ENCODE results near the gene LRRC3.
"Not testable (repeated sequence)": the region's sequence is repeated elsewhere in the genome, so short reads cannot be mapped to it uniquely, and the experiment has no call there.

DNA sequence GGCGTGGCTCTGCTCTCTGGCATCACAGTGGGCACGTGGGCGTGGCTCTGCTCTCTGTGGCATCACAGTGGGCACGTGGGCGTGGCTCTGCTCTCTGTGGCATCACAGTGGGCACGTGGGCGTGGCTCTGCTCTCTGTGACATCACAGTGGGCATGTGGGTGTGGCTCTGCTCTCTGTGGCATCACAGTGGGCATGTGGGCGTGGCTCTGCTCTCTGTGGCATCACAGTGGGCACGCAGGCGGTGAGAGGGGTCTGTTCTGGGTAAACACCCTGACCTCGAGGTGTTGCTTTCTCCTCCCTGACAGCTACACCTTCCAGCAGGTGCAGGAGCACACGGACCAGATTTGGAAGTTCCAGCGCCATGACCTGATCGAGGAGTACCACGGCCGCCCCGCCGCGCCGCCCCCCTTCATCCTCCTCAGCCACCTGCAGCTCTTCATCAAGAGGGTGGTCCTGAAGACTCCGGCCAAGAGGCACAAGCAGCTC, 37.6 kb upstream of the LRRC3 start:
- TF ChIP-seq NRF1 (IDR thresholded peaks at IDR 0.05; ENCODE audit: low read depth, low read length); POLR2AphosphoS5 (IDR thresholded peaks at IDR 0.05; ENCODE audit: low read depth, low read length); POLR2A (IDR thresholded peaks at IDR 0.05; ENCODE audit: control extremely low read depth in 1 of 2, low read depth in 2 of 2, low read length in 2 of 2); CHD1 (IDR thresholded peaks at IDR 0.05; ENCODE audit: low read depth, low read length); RXRA (IDR thresholded peaks at IDR 0.05; ENCODE audit: insufficient read depth, low read depth, low read length); YY1 (IDR thresholded peaks at IDR 0.05; ENCODE audit: low read depth, low read length); PHF8 (conservative IDR thresholded peaks at IDR 0.05; ENCODE audit: low read depth, low read length); TAF1 (IDR thresholded peaks at IDR 0.05; ENCODE audit: low read depth, low read length); EZH2 (IDR thresholded peaks at IDR 0.05; ENCODE audit: low read depth, low read length, severe bottlenecking): not testable (repeated sequence)
- TF ChIP-seq, protein P1, sequence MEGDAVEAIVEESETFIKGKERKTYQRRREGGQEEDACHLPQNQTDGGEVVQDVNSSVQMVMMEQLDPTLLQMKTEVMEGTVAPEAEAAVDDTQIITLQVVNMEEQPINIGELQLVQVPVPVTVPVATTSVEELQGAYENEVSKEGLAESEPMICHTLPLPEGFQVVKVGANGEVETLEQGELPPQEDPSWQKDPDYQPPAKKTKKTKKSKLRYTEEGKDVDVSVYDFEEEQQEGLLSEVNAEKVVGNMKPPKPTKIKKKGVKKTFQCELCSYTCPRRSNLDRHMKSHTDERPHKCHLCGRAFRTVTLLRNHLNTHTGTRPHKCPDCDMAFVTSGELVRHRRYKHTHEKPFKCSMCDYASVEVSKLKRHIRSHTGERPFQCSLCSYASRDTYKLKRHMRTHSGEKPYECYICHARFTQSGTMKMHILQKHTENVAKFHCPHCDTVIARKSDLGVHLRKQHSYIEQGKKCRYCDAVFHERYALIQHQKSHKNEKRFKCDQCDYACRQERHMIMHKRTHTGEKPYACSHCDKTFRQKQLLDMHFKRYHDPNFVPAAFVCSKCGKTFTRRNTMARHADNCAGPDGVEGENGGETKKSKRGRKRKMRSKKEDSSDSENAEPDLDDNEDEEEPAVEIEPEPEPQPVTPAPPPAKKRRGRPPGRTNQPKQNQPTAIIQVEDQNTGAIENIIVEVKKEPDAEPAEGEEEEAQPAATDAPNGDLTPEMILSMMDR (IDR thresholded peaks at IDR 0.05; ENCODE audit: control extremely low read depth in 1 of 3, insufficient read depth in 1 of 3, low read depth in 1 of 3, low read length in 3 of 3): not testable (repeated sequence)
- TF ChIP-seq, protein P2, sequence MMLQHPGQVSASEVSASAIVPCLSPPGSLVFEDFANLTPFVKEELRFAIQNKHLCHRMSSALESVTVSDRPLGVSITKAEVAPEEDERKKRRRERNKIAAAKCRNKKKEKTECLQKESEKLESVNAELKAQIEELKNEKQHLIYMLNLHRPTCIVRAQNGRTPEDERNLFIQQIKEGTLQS (IDR thresholded peaks at IDR 0.05; ENCODE audit: insufficient read depth, low read depth, low read length): not testable (repeated sequence)

Measured in H1 (cell line).